Activated CD4-positive, alpha-beta T cell treated with anti-CD3 and anti-CD28 coated beads for 24 hours (primary cell): Measurements from ENCODE around the gene SIGLEC15.
A peak's percentile ranks its signal among the peaks of the same experiment; 100 is the strongest.
"Not testable (repeated sequence)": the region's sequence is repeated elsewhere in the genome, so short reads cannot be mapped to it uniquely, and the experiment has no call there.

Experiments
- DNase-seq, 2 donors: peaks; one replicate each; pipeline ENCODE4 v3.0.0-alpha.2; 2020; ENCODE audit warnings: low read depth in 2 of 2

The SIGLEC15 gene

DNA sequence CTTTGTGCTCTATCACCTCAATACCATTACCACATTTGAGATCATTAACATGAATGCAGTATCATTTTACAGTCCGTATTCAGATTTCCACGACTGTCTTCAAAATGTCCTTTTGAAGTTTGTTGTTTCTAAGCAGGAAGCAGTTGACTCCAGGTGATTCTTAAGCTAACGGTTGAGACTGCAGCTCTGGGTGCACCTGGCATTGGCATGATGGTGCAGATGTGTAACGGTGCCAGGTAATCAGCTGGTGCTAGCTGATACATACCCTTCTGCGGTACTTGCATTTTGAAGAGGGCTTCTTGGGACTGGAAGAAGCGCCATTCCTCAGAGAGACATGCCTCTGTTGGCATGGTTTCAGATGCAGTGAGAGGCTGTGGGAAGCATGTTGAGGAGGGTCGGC is 19.5 kb downstream of the SIGLEC15 start:
- DNase-seq = no peak

DNA sequence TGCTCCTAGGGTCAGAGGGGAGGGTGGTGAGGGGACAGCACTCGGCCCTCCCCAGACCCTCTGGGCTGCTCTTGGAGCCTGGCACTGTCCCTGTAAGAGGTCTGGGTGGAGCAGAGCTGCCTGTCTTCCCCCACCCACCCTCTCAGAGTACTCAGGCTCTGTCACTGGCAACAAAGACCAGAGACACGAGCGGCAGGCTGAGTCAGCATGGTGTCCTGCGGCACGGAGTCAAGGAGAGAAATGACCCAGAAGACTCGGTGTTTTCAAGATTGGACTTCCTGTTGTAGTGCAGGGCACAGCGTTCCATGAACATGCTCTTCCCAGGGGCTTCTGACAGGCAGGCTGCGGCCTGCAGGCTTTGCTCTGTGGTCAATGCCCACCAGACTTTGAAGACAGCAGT is 19.9 kb downstream of the SIGLEC15 start:
- DNase-seq = no peak

DNA sequence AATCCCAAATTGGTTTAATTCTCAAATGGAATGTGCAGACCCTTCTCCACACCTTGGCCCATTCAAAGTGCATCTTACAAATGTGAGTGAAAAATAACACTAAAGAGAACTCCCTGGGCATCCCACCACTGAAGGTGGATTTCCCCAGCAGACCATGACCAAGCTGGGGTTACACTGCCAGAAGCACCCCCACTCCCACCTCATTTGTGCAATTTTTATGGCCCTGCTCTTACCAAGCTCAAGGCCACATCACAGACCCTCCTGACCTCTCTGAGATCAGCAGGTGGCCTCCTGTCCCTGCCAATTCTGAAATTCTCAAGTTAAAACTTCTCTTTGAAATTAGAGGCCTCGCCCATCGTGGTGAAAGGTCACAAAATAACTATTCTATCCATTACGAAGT is 21.6 kb downstream of the SIGLEC15 start:
- DNase-seq = no peak

DNA sequence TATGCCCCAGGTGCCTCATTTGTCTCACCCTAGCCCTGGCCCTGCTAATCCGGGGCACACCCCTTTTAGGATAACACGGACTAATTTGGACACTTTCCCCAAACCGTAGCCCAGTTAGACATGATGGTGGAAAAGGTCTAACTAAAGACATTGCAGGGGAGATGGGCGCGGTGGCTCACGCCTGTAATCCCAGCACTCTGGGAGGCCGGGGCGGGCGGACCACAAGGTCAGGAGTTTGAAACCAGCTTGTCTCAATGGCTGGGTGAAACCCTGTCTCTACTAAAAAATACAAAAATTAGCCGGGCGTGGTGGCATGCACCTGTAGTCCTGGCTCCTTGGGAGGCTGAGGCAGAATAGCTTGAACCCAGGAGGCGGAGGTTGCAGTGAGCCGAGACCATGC is 23.2 kb downstream of the SIGLEC15 start:
- not testable (repeated sequence) for DNase-seq

DNA sequence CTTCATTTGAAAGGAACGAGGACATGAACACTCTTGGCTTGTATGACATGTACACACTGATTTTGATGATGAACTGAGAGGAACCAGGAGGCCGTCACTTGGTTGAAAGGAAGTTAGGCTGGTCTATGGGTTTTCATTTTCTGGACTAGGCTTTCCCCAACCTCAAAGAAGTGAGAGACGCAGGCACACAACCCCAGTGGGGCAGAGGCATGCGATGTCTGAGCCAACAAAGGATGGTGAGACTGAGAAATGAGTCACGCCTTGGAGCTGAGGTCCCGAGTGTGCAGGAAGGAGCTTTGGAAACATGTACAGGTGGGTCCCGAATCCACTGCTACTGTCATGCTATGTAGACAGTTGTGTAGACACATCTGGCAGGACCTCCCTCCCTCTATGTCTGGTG is 24.1 kb downstream of the SIGLEC15 start:
- no peak for DNase-seq

DNA sequence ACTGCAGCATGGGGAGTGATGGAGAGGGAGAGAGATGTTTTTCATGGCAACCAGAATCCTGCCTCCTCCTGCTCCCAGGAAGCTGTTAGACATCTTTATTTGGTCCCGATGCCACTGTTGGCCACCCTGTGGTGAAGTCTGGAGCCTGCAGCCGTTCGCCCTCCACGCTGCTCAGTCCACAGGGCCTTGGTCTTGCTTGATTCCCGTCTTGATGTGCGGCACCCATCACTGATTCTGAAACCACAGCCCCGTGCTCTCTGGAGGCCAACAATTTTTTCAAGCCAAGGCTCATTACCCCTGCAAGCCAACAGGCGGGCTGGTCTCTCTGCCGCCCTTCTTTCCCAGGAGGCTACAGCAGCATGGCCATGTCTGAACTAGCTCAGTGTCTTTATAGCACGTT is 24.5 kb downstream of the SIGLEC15 start:
- DNase-seq = no peak

DNA sequence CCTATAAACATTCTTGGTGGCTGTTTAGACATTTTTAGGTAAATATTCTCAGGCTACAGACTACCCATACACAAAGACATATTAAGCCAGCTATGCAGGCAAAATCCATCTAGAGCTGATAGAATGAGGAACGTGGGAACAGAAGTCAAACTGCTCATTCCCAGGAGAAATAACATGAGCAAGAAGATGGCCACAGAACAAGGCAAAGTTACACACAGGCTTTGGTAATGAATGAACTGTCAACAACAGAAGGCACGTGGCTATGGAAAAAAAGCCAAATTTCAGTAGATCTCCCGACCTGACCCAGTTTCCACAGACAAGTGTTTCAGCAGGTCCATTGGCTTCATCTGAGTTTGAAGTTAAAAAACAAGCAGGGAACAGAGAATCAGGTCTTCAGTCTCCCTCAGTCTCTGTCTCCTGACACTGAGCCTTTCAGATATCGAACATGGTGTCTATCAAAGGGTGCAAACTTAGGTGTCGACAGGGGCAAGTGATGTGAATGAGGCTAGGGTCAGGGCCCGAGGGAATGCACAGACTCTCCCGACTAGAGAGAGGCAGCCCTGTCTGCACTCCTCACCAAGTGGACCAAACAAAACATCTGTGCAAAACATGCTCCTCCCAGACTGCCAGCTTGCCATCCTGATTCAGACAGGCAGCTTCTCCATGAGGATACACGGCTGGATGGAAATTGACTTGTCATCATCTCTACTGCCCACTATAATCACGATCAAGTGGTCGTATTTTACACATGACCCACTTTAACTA is 25.9 kb downstream of the SIGLEC15 start:
- DNase-seq = no peak

DNA sequence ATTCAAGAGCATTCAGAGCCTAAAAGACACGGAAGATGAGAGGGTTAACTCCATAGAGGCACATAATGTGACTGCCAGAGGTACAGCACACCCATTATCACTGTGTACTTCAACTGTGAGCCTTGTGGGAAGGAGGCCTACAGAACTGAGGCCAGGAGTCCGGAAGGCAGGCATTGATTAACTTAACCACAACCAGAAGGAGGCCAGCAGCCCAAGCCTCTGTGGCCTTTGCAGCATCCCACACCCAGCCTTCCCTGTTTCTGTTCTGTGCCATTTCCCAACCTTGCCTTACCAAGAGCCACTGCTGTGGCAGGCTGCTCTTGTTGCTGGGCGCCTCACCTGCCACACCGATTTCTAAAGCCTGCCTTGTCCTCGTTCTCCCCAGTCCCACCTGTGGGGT is 27.2 kb downstream of the SIGLEC15 start:
- no peak for DNase-seq

DNA sequence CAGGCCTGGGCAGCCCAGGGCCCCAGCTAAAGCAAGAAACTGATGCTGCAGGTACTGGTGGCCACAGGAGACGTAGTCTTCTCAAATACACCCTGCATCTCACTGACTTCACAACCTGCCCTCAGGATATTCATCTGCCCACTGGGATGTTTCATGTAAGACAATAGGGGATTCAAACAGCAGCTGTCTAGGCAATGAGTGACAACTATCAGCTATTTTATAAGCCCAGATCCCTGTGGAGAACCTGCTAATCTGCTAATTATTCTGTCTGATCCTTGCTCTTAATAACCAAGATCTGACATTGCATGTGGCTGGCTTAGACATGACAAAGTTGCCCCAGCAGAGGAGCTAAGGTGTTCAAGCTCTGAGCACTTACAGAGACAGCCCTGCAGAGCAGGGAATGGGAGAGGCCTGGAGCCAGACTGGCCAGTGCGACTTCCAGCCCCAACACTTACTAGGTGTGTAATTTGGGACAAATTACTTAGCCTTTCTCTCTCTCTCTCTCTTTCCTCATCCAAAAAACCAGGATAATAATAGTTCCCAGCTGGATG is 28.6 kb downstream of the SIGLEC15 start:
- DNase-seq = no peak

DNA sequence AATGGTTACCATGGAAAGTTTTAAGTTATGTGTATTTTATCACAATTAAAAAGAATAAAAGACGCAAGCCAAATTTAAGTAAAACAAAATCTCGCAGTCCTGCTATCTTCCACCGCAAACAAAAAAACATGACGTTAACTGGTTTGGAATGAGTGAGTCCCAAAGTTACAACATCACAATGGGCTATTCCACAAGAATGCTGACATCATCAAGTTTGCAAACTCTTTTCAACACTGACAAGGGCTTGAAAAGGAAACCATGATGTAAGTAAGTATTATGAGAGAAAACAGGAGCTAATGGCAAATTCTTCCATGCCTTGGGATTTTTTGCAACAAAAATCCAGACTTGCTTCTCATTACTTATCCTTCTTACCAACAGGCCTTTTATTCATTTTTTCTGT is 31.1 kb downstream of the SIGLEC15 start:
- DNase-seq = no peak

DNA sequence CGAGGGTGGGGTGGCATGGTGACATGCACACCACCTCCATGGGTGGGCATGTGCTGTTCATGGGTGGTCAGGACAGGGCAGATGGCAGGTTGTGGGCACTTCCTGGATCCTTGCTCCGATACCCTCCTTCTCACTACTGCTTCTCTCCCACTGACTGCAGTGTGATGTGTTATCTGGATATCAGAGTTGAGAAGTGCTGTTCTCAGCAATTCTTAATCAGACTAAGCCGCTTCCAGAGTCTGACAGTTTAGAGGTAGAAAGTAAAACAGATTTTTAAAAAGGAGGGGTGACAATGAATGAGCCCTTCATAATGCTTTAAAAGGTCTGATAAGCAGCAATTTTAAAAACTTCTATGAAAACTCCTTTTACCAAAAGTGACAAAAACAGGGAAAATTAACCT is 33.9 kb downstream of the SIGLEC15 start:
- DNase-seq = no peak

DNA sequence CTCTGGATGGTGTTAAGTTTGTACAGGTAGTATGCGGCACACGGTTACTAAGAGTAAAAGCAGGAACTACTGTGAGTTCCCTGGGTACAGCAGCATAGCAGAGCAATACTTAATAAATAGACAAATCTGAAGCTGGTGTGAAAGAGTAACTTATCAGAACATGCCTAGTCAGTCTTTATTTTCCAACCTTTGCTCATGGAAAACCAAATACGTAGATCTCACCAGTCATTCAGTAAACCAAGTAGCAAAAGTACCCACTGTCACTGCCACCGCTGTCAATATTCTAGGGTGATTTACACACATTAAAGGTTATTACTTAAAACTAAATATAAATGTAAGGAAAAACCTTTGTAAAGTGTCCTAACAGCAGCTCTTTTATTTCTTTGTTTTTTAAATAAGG is 35.0 kb downstream of the SIGLEC15 start:
- DNase-seq = no peak

DNA sequence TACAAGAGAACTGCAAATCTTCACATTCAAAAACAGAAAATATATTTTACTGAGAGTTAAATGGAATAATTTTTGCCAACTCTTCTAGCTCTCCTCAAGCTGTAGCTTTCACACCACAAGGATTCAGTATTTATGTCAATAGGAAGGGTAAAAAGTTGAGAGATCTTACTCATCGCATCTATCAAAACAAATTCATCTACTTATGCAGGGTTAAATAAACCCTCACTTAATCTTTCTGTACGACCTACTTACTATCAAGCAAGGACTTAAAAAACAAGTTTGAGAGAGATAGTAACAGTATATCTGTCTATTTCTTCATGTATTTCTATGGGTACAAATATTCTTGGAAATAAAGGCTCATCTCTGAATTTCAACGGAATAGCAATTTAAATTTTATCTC is 35.5 kb downstream of the SIGLEC15 start:
- DNase-seq = no peak

DNA sequence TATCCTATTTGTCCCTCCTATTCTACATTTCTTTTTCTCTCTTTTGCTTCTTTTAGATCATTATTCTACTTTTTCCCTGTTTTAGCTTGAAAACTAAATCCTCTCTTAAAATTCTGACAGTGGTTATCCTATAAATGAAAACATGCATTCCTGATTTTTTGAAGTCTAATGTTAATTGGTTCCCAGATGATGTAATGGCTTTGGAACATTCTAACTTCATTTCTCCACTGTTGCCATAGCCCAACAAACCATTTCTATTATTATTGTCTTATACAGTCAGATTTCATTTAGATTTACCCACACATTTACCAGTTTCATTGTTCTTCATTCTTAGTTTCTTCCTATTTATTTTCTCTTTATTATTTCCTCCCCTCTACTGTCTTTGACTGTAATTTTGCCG is 36.5 kb downstream of the SIGLEC15 start:
- DNase-seq = no peak

DNA sequence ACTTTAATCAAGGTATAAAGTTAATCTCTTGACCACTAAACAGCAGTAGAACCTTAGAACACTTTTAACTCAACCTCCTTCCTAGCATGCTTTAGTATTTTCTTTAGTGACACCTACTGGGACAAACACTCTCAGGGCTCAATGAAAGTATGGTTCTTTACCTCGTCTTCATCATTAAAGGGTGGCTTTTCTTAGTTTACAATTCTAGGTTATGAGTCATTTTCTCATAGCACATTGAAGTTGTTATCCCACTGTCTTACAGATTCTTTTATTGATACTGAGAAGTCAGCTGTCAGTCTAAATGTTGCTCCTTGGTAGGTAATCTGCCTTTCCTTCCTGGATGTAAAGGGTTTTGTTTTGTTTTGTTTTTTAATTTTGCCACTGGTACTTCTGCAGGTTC is 38.0 kb downstream of the SIGLEC15 start:
- DNase-seq = no peak

DNA sequence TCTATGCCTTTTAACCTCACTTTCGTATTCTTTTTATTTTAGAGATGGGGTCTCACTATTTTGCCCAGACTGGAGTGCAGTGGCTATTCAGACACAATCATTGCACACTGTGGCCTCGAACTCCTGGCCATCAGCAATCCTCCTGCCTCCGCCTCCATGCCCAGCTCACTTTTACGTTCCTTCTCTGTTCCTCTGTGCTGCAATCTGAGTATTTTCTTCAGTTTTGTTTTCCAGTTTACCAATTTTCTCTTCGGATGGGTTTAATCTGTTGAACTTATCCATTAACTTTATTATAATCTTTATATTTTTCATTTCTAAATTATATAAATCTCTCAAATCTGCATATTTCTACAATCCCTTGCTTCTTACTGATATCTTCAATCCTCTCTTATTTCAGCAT is 38.6 kb downstream of the SIGLEC15 start:
- DNase-seq = no peak

DNA sequence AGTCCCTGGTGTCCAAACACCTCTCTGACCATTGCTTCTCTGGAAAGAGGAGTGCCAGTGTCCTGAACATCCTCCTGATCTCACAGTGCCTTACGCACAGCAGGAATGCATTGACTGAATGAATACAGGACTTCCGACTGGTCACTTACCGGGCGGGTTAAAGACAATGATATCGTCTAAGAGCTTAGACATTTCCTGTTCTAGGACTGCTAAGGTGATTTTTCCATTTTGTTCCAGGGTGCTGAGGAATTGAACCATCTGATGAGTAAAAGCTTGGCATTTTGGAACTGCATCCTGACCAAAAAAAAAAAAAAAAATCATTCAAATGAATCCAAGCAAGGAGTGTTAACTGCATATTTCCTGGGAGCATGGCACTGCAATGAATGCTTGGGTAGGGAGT is 40.0 kb downstream of the SIGLEC15 start:
- no peak for DNase-seq

DNA sequence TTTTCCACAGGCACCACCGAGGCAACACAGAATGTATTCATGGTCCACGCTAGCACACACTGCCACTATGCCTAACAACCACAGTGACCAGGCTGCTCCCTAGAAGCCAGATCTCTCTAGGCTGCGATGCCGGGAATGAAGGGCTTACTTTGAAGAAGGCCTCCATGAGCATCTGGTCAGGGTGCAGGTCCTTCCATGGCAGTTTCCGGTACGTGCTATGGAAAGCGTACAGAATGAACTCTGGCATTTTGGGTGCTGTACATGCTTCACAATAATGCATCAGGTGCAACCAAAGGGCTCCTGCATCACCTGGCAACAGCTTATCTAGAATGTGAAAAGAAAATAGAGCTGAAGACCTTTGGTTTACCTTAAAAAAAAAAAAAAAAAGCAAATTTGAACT is 44.9 kb downstream of the SIGLEC15 start:
- no peak for DNase-seq

DNA sequence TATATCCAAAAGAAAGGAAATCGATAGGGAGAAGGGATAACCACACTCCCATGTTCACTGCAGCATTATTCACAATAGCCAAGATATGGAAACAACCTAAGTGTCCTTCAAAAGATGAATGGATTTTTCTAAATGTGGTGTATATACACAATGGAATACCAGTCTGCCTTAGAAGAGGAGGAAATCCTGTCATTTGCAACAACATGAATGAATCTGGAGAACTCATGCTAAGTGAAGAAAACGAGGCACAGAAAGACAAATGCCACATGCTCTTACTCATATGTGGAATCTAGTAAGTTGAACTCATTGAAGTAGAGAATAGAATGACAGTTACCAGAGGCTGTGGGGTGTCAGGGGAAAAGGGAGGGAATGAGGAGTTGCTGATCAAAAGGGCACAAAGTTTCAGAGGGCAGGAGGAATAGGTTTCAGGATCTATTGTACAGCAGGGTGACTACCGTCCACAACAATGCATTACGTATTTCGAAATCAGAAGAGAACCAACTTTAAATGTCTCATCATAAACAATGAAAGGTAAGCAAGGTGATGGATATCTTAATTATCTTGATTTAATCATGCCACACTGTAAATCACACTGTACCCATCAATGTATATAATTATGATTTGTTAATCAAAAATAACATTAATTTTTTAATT is 46.1 kb downstream of the SIGLEC15 start:
- DNase-seq = no peak

DNA sequence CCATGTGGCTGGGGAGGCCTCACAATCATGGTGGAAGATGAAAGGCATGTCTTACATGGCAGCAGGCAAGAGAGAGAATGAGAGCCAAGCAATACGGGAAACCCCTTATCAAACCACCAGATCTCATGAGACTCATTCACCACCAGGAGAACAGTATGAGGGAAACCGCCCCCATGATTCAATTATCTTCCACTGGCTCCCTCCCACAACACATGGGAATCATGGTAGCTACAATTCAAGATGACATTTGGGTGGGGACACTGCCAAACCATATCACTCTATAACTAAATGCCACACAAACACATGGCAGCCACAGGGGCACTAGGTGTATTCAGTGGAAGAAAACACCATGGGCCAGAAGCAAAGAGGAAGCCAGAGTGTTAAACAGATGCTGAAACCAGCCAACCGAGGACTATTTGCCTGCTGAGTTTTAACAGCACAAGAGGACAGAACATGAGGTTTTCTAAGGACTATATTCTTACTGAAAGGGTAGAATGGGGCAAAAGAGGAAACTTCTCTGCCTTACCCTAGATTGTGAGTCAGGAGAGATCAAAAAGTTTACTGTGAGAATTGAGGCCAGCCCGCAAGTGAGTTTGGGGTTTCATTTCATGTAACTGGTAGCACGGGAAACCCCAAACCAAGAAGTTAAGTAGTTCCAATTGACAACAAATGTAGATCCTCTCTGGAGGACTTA is 49.2 kb downstream of the SIGLEC15 start:
- peak; percentile 39 to 44 for DNase-seq

DNA sequence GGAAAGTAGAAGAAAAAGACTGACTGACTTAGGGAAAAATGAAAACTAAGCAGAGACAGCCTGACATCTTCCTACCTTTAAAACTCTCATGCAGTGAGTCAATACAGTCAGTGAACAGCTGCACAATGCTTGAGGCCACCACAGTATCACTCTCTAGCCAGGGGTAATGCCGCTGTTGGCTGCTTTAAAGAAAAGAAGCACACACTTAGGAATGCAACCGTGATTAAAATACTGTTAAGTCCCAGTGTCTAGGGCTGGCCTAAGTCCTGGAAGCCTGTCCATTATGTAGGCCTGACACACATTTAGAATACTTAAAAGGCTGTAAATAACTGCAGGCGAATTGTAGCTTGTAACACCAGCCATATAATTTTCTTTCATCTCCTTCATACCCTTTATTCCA is 50.7 kb downstream of the SIGLEC15 start:
- no peak for DNase-seq

DNA sequence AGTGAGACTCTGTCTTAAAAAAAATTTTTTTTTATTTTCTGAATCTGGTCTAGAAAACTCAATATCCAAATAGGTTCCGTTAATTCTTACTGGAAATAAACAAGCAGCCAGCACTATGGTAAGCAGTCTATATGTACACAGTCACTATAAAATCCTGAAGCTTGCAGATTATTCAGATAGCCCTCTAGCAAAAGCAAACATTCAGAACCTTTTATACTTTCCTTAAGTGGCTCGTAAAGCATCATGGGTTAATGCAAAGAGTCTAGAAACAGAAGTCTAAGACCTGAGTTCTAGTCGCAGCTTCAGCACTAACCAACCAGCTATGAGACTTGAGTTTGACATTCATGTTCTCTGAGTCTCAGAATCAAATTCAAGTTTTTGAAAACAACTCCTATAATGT is 51.9 kb downstream of the SIGLEC15 start:
- no peak for DNase-seq
